ENCODE data around the gene PCNT.

PCNT gene

GRCh38 chr21:46492851-46493250, 168.9 kb downstream of the PCNT start:
- DNase-seq: no peak

GRCh38 chr21:46493828-46494227, 169.9 kb downstream of the PCNT start:
- no peak for DNase-seq
